Body of pancreas (tissue), 4 donors: ENCODE data around the gene NECTIN1. TPM values are rescaled to one million over a fixed set of nuclear protein-coding genes. Genes with fewer than 3 reads are reported as not detected.

Source experiments
- ATAC-seq: fragments of 150-250 bp; one replicate; pipeline ENCODE4 v1.9.1; 2016
- DNase-seq, 4 donors: peaks; one replicate each; pipeline ENCODE4 v3.0.0-alpha.2; 2019
- H3K27ac ChIP-seq, 4 donors: fragments of 200-600 bp; sonication (generic); 1 replicate in 3 of 4; 2 replicates in 1 of 4; pipeline versions ENCODE4 v1.5.1 to v1.6.1; 2016 to 2019; ENCODE audit warnings: mild to moderate bottlenecking in 1 of 4, mixed read lengths in 1 of 4, moderate library complexity in 1 of 4
- H3K27me3 ChIP-seq, 2 donors: fragments of 200-600 bp; sonication (generic); one replicate each; pipeline ENCODE4 v1.6.0; 2016; ENCODE audit warnings: mild to moderate bottlenecking in 1 of 2
- H3K36me3 ChIP-seq, 2 donors: fragments of 200-600 bp; sonication (generic); replicated peaks in 1 of 2; 2 replicates each; pipeline ENCODE4 v1.5.1; 2016; ENCODE audit warnings: low read depth in 2 of 2; ENCODE audit not compliant: insufficient read depth in 1 of 2
- H3K4me1 ChIP-seq: fragments of 200-600 bp; sonication (generic); one replicate; pipeline ENCODE4 v1.6.0; 2016
- H3K4me3 ChIP-seq, 2 donors: fragments of 200-600 bp; sonication (generic); 1 replicate in 1 of 2; 2 replicates in 1 of 2; pipeline ENCODE4 v1.5.1; 2016 to 2019
- H3K9me3 ChIP-seq, 3 donors: fragments of 200-600 bp; sonication (generic); 1 replicate in 2 of 3; 2 replicates in 1 of 3; pipeline ENCODE4 v1.5.1; 2016
- CTCF ChIP-seq, 7 experiments: fragments of 450-650 bp in 4 of 7; fragments of 200-600 bp in 3 of 7; sonication (generic) in 3 of 7; IDR thresholded peaks; one replicate each; pipeline ENCODE4 v1.5.1; 2016 to 2019; ENCODE audit warnings: antibody characterized with exemption in 7 of 7
- POLR2A ChIP-seq, 3 donors: fragments of 450-650 bp; IDR thresholded peaks; one replicate each; pipeline ENCODE4 v1.6.1; 2016; ENCODE audit warnings: antibody characterized with exemption in 3 of 3, mild to moderate bottlenecking in 2 of 3
- WGBS, 2 donors: methylation state at CpG; one replicate each; pipeline ENCODE4 v1.1.5; 2017; 5-methylcytosine and 5-hydroxymethylcytosine counted together
- intact Hi-C: fragments of 100-400 bp; cut with DNase I; formaldehyde crosslinking; loops from one replicate; pipeline ENCODE4 v1.15.1; 2023
- total RNA-seq, 2 donors: library from RNA; depleted of rRNA; stranded (reverse); fragments of >200 nt; gene quantifications; one replicate each; pipeline ENCODE4 v1.1.0, GENCODE V29; 2016

NECTIN1 gene
- total RNA-seq, 2 donors from 2014 or later: 7.3 to 31.6 TPM

DNA sequence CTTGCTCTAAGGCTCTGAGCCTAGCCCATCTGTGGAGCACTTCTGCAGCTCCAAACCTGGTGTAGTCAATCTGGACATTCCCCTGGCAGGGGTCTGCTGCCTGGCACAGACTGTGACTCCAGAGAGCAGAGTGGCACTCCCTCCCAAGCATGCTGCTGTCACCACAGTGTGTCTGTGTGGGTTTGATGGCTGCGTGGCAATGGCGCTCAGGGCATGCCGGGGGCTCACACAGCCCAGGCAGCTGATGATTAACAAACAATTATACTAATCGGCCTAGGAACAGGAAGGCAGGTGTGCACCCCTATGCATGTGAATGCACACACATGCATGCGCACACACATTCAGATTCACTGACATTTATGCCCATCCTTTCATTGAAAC is 9.0 kb upstream of the NECTIN1 start:
- H3K9me3 ChIP-seq: no peaks in the 10 kb centered on the region
- no peak for DNase-seq
- H3K27ac ChIP-seq: no peak overlapping the region
- no peak for ATAC-seq
- no peak overlapping the region for H3K4me3 ChIP-seq
- H3K4me1 ChIP-seq: peaks cover 36% of the 10 kb centered on the region
- intact Hi-C loops: no loop called here
- H3K27me3 ChIP-seq: no peaks in the 10 kb centered on the region
- TF ChIP-seq POLR2A (IDR thresholded peaks at IDR 0.05) (no peak), CTCF (IDR thresholded peaks at IDR 0.05) (no peak)
- WGBS, 2 donors: 90 to 100% methylated on average over 5 of the region's 5 CpGs
- no peaks in the 10 kb centered on the region for H3K36me3 ChIP-seq

DNA sequence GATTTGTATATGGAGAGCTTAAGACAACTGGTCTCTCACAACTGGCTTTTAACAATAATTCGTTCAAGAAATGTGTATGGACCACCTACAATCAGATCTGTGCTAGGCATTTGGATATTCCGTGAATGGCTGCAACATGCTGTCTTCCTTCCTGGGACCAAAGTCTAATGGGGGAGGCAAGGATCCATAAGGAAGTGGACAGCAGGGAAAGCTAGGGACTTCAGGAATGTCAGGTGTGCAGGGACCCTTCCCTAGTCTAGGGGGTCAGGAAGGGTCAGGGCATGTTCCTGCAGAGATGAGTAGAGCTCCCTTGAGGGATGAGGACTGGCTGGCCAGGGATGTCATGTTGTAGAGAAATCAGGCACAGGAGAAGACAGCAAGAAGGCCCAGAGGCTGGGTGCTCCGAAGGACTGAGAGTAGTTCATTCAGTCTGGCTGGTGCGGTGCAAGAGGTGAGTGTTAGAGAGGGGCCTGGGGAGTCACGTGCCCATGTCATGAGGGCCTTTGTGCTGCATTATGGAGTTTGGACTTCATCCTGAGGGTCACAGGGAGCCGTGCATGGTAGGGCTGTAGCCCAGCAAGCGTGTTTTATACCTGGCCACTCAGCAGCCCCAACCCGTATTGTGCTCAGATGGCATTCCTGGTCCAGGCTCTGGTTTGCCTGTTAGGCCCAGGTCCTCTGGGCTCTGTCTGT is 8.5 kb upstream of the NECTIN1 start:
- no peaks in the 10 kb centered on the region for H3K36me3 ChIP-seq
- peaks cover 36% of the 10 kb centered on the region for H3K4me1 ChIP-seq
- intact Hi-C loops: no loop called here
- WGBS, 2 donors: 89 to 93% methylated on average over 6 to 8 of the region's 8 CpGs
- no peak overlapping the region for H3K27ac ChIP-seq
- H3K9me3 ChIP-seq: no peaks in the 10 kb centered on the region
- ATAC-seq (no peak), DNase-seq (no peak)
- no peak for TF ChIP-seq POLR2A (IDR thresholded peaks at IDR 0.05)
- TF ChIP-seq CTCF (IDR thresholded peaks at IDR 0.05): no peak
- no peaks in the 10 kb centered on the region for H3K27me3 ChIP-seq
- no peak overlapping the region for H3K4me3 ChIP-seq

GRCh38 chr11:119734788-119735187 is 5.8 kb upstream of the NECTIN1 start:
- Histone ChIP-seq H3K4me1 (peaks cover 31% of the 10 kb centered on the region), H3K27ac (no peak overlapping the region), H3K9me3 (no peaks in the 10 kb centered on the region), H3K4me3 (no peak overlapping the region), H3K27me3 (no peaks in the 10 kb centered on the region), H3K36me3 (no peaks in the 10 kb centered on the region)
- no peak for TF ChIP-seq CTCF (IDR thresholded peaks at IDR 0.05)
- no peak for TF ChIP-seq POLR2A (IDR thresholded peaks at IDR 0.05)
- no peak for ATAC-seq
- DNase-seq: peak in 3 of 4 donors; percentile 42 to 52 (median 48)
- intact Hi-C loops: loop anchor here (5.0 kb wide), 1 partner anchor 72 kb away; no protein-coding TSS in a partner anchor
- WGBS, 2 donors: 65% methylated on average over 2 of the region's 2 CpGs; no CpG with 5 or more reads in 1 of the 2 donors

- intact Hi-C loops: loop anchor here (5.0 kb wide), 1 partner anchor 69 kb away; no protein-coding TSS in a partner anchor
- H3K27me3 ChIP-seq: no peaks in the 10 kb centered on the region
- no peaks in the 10 kb centered on the region for H3K36me3 ChIP-seq
- ATAC-seq (no peak), DNase-seq (peak in 3 of 4 donors; percentile 48 to 65 (median 55))
- 50% methylated on average over 6 of the region's 6 CpGs for WGBS, 2 donors
- H3K4me1 ChIP-seq: peaks cover 41% of the 10 kb centered on the region
- no peaks in the 10 kb centered on the region for H3K9me3 ChIP-seq
- no peak for TF ChIP-seq CTCF (IDR thresholded peaks at IDR 0.05)
- no peak for TF ChIP-seq POLR2A (IDR thresholded peaks at IDR 0.05)
- no peak overlapping the region for H3K4me3 ChIP-seq
- H3K27ac ChIP-seq: peak overlapping the region; percentile 18 to 95 (median 90)
Measured at GRCh38 chr11:119730789-119731386, 1.9 kb upstream of the NECTIN1 start.
